ENCODE results near the gene TFPI2.

TFPI2 gene

GRCh38 chr7:93890464-93891068, at the start of gene TFPI2:
TSS of gene TFPI2 (minus strand) at chr7:93890753. CDS start at chr7:93890678, 75 bp downstream.
- peak within 1 kb of the TSS; percentile 73 to 78 for H3K4me3 ChIP-seq (replicated peaks in 1 of 2; ENCODE audit: low read depth in 2 of 2, low read length in 2 of 2)
- no peak for TF ChIP-seq CTCF (IDR thresholded peaks at IDR 0.05; ENCODE audit: low read depth, low read length)
- peak; percentile 90 to 92 for DNase-seq (ENCODE audit: low read depth in 2 of 2)

GRCh38 chr7:93938293-93938692, 47.7 kb upstream of the TFPI2 start:
- no peak for DNase-seq (ENCODE audit: low read depth in 2 of 2)
- TF ChIP-seq CTCF (IDR thresholded peaks at IDR 0.05; ENCODE audit: low read depth, low read length), result no peak

GRCh38 chr7:93937818-93938217, 47.3 kb upstream of the TFPI2 start:
- no peak for DNase-seq (ENCODE audit: low read depth in 2 of 2)
- no peak overlapping the region for H3K4me3 ChIP-seq (replicated peaks in 1 of 2; ENCODE audit: low read depth in 2 of 2, low read length in 2 of 2)
- no peak for TF ChIP-seq CTCF (IDR thresholded peaks at IDR 0.05; ENCODE audit: low read depth, low read length)

More at GRCh38 chr7:93938293-93938692, 47.7 kb upstream of the TFPI2 start:
- no peak overlapping the region for H3K4me3 ChIP-seq (replicated peaks in 1 of 2; ENCODE audit: low read depth in 2 of 2, low read length in 2 of 2)

- DNase-seq (ENCODE audit: low read depth in 2 of 2), result peak; percentile 31 to 58
- no peak overlapping the region for H3K4me3 ChIP-seq (replicated peaks in 1 of 2; ENCODE audit: low read depth in 2 of 2, low read length in 2 of 2)
- TF ChIP-seq CTCF (IDR thresholded peaks at IDR 0.05; ENCODE audit: low read depth, low read length), result no peak
These were observed 44.5 kb upstream of the TFPI2 start for GRCh38 chr7:93935102-93935501.

- DNase-seq (ENCODE audit: low read depth in 2 of 2), result no peak
- H3K4me3 ChIP-seq (replicated peaks in 1 of 2; ENCODE audit: low read depth in 2 of 2, low read length in 2 of 2), result no peak overlapping the region
- no peak for TF ChIP-seq CTCF (IDR thresholded peaks at IDR 0.05; ENCODE audit: low read depth, low read length)
These were observed 42.6 kb upstream of the TFPI2 start for GRCh38 chr7:93933156-93933555.

GRCh38 chr7:93931655-93932054, 41.1 kb upstream of the TFPI2 start:
- TF ChIP-seq CTCF (IDR thresholded peaks at IDR 0.05; ENCODE audit: low read depth, low read length), result no peak
- no peak overlapping the region for H3K4me3 ChIP-seq (replicated peaks in 1 of 2; ENCODE audit: low read depth in 2 of 2, low read length in 2 of 2)
- DNase-seq (ENCODE audit: low read depth in 2 of 2), result no peak

GRCh38 chr7:93927585-93927984, 37.0 kb upstream of the TFPI2 start:
- no peak overlapping the region for H3K4me3 ChIP-seq (replicated peaks in 1 of 2; ENCODE audit: low read depth in 2 of 2, low read length in 2 of 2)
- DNase-seq (ENCODE audit: low read depth in 2 of 2), result peak in 1 of 2 donors; percentile 29
- no peak for TF ChIP-seq CTCF (IDR thresholded peaks at IDR 0.05; ENCODE audit: low read depth, low read length)
